CD4-positive, CD25-positive, alpha-beta regulatory T cell (primary cell): ENCODE measurements around the gene FGFR3. TPM values are rescaled to one million over a fixed set of nuclear protein-coding genes. Genes with fewer than 3 reads are reported as not detected.
"Not testable (repeated sequence)": the region's sequence is repeated elsewhere in the genome, so short reads cannot be mapped to it uniquely, and the experiment has no call there.

ENCODE experiments used
- ATAC-seq, 2 donors: fragments of 150-1000 bp; cut with Tn5 transposase; one replicate each; pipeline ENCODE4 v1.10.0; 2021; ENCODE audit warnings: low read depth in 2 of 2, moderate number of reproducible peaks in 2 of 2, moderate library complexity in 1 of 2
- DNase-seq, 3 donors: peaks; one replicate each; pipeline versions ENCODE4 v3.0.0 to v3.0.0-alpha.2; 2012 to 2022; ENCODE audit warnings: mixed read lengths in 1 of 3
- H3K27ac ChIP-seq: one replicate; pipeline ENCODE4 v1.7.0; 2013; ENCODE audit warnings: mild to moderate bottlenecking, low read length; ENCODE audit not compliant: insufficient read depth, poor library complexity, severe bottlenecking
- H3K27me3 ChIP-seq: one replicate; pipeline ENCODE4 v1.7.0; 2013; ENCODE audit warnings: low read length; ENCODE audit not compliant: control insufficient read depth, insufficient read depth
- H3K36me3 ChIP-seq: one replicate; pipeline ENCODE4 v1.7.0; 2013; ENCODE audit warnings: mild to moderate bottlenecking, low read length, moderate library complexity; ENCODE audit not compliant: control insufficient read depth, insufficient read depth
- H3K4me1 ChIP-seq: 2 replicates; pipeline ENCODE4 v1.7.0; 2013; ENCODE audit warnings: mild to moderate bottlenecking, low read length; ENCODE audit not compliant: insufficient read depth, control insufficient read depth, poor library complexity, severe bottlenecking
- H3K4me3 ChIP-seq: one replicate; pipeline ENCODE4 v1.7.0; 2013; ENCODE audit warnings: low read depth, mild to moderate bottlenecking, low read length, moderate library complexity
- H3K9me3 ChIP-seq, 2 experiments: 1 replicate in 1 of 2; 2 replicates in 1 of 2; pipeline ENCODE4 v1.7.0; 2013; ENCODE audit warnings: low read length in 2 of 2, mild to moderate bottlenecking in 1 of 2, moderate library complexity in 1 of 2; ENCODE audit not compliant: control insufficient read depth in 2 of 2
- H3K27ac Mint-ChIP-seq, 3 donors: one replicate each; pipeline ENCODE4 v1.8.0; 2020 to 2022; ENCODE audit warnings: mild to moderate bottlenecking in 3 of 3, mixed read lengths in 3 of 3, moderate library complexity in 2 of 3
- H3K27me3 Mint-ChIP-seq: one replicate; pipeline ENCODE4 v1.8.0; 2022; ENCODE audit warnings: mild to moderate bottlenecking, mixed read lengths
- H3K36me3 Mint-ChIP-seq: one replicate; pipeline ENCODE4 v1.8.0; 2020; ENCODE audit warnings: mixed read lengths
- H3K4me1 Mint-ChIP-seq, 4 donors: one replicate each; pipeline ENCODE4 v1.8.0; 2020 to 2022; ENCODE audit warnings: mixed read lengths in 4 of 4, mild to moderate bottlenecking in 1 of 4
- H3K4me3 Mint-ChIP-seq, 4 donors: one replicate each; pipeline ENCODE4 v1.8.0; 2020 to 2022; ENCODE audit warnings: mild to moderate bottlenecking in 4 of 4, mixed read lengths in 4 of 4, moderate library complexity in 3 of 4
- H3K9me3 Mint-ChIP-seq, 7 donors: one replicate each; pipeline ENCODE4 v1.8.0; 2020 to 2022; ENCODE audit warnings: mixed read lengths in 7 of 7, mild to moderate bottlenecking in 3 of 7, moderate library complexity in 2 of 7
- polyA plus RNA-seq, 4 donors: library from polyadenylated mRNA; unstranded; fragments of 300-500 nt; fragmentation: Illumina TruSeq; gene quantifications; one replicate each; pipeline ENCODE4 v1.2.3, GENCODE V29; 2021
- total RNA-seq: library from RNA; stranded (reverse); gene quantifications from one replicate; pipeline ENCODE4 v1.2.3, GENCODE V29; 2022

Gene FGFR3
- total and polyA plus RNA-seq, 5 donors from 2014 or later, result 0.25 TPM; not detected in 4

DNA sequence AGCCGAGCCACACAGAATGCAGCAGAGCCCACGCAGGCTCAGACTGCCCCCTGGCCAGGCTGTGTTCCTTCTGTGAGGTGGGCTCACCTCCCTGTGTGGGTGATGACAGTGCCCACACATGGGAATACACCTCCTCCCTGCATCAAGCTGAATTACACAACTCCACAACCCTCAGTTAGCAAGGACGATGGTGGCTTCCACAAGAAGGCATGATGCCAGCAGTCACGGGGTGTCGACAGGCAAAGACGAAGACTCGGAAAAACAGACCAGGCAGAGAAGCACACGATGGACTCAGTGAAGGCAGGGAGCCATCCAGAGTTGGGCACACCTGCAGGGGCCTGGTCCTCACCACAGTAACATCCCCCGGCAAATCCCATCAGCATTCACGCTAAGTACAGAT, 50.8 kb downstream of the FGFR3 start:
- H3K27ac Mint-ChIP-seq, result no peak overlapping the region
- Histone ChIP-seq H3K27me3 (no peaks in the 10 kb centered on the region), H3K4me3 (no peak overlapping the region), H3K36me3 (peaks cover 50% of the 10 kb centered on the region), H3K4me1 (no peaks in the 10 kb centered on the region), H3K9me3 (no peaks in the 10 kb centered on the region), H3K27ac (no peak overlapping the region)
- peaks cover 34% of the 10 kb centered on the region for H3K36me3 Mint-ChIP-seq
- peaks cover 0 to 10% (median 5%) of the 10 kb centered on the region in 4 donors for H3K4me1 Mint-ChIP-seq
- no peaks in the 10 kb centered on the region for H3K9me3 Mint-ChIP-seq
- H3K27me3 Mint-ChIP-seq, result no peaks in the 10 kb centered on the region
- no peak overlapping the region for H3K4me3 Mint-ChIP-seq
- ATAC-seq (no peak), DNase-seq (no peak)

- H3K4me3 Mint-ChIP-seq, H3K4me3 ChIP-seq, H3K4me1 ChIP-seq, H3K27ac ChIP-seq, H3K27ac Mint-ChIP-seq, H3K27me3 ChIP-seq, DNase-seq, H3K4me1 Mint-ChIP-seq, ATAC-seq, H3K9me3 ChIP-seq, H3K9me3 Mint-ChIP-seq, H3K27me3 Mint-ChIP-seq: not testable (repeated sequence)
- H3K36me3 ChIP-seq, result peaks cover 42% of the 10 kb centered on the region
- H3K36me3 Mint-ChIP-seq, result peaks cover 29% of the 10 kb centered on the region
Measured at GRCh38 chr4:1844618-1845017, 51.5 kb downstream of the FGFR3 start.

DNA sequence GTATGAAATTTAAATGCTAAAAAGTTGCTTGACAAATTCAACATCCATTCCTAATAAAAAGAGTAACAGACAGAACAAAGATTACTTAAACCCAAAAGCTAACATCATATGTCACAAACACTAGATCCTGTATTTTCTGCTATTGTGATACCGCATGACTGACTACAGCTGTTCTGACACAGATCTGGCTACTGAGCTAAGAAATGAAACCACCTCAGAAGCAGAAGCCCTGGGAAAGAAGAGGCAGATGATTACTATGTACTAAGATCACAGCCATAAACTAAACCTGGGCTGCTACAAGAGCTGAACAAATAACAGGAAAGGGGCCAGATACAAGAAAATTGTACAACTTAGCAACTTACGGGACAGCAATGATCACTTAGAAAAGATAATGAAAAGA, 53.5 kb downstream of the FGFR3 start:
- peaks cover 0 to 13% (median 9%) of the 10 kb centered on the region in 4 donors for H3K4me1 Mint-ChIP-seq
- H3K9me3 ChIP-seq, result no peaks in the 10 kb centered on the region
- no peak overlapping the region for H3K27ac ChIP-seq
- no peak overlapping the region for H3K4me3 Mint-ChIP-seq
- no peaks in the 10 kb centered on the region for H3K27me3 ChIP-seq
- H3K36me3 Mint-ChIP-seq, result peaks cover 25% of the 10 kb centered on the region
- no peaks in the 10 kb centered on the region for H3K9me3 Mint-ChIP-seq
- DNase-seq (no peak), ATAC-seq (no peak)
- H3K4me3 ChIP-seq, result no peak overlapping the region
- H3K4me1 ChIP-seq, result no peaks in the 10 kb centered on the region
- H3K36me3 ChIP-seq, result peaks cover 32% of the 10 kb centered on the region
- no peak overlapping the region for H3K27ac Mint-ChIP-seq
- no peaks in the 10 kb centered on the region for H3K27me3 Mint-ChIP-seq

GRCh38 chr4:1850276-1850675, 57.2 kb downstream of the FGFR3 start:
- H3K4me1 Mint-ChIP-seq, result peaks cover 0 to 40% (median 28%) of the 10 kb centered on the region in 4 donors

DNA sequence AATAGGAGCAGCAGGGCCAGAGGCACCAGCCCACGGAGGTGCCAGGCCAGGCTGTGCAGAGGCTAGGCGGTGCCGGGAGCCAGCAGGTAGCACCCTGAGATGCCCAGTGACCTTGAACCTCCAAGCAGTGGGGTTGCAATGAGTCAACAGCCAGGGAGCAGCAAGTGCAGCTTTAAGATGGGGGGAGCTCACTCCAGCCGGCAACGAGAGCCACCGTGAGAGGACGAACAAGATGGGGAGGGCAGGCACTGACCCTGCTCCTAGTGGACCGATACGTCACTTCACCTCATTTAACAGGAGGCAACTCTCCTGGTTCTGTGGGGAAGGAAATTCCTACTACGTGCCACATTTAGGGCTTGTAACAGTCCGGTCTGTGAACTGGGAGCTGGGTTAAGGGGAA, 58.1 kb downstream of the FGFR3 start:
- Histone ChIP-seq H3K27me3 (no peaks in the 10 kb centered on the region), H3K4me1 (peaks cover 9% of the 10 kb centered on the region), H3K4me3 (no peak overlapping the region), H3K36me3 (peaks cover 12% of the 10 kb centered on the region), H3K27ac (no peak overlapping the region), H3K9me3 (no peaks in the 10 kb centered on the region)
- H3K27ac Mint-ChIP-seq, result no peak overlapping the region
- peak overlapping the region in 1 of 4 donors; percentile 77 for H3K4me3 Mint-ChIP-seq
- H3K36me3 Mint-ChIP-seq, result peaks cover 15% of the 10 kb centered on the region
- DNase-seq, result no peak
- no peaks in the 10 kb centered on the region for H3K27me3 Mint-ChIP-seq
- H3K9me3 Mint-ChIP-seq, result no peaks in the 10 kb centered on the region
- peaks cover 0 to 40% (median 28%) of the 10 kb centered on the region in 4 donors for H3K4me1 Mint-ChIP-seq
- ATAC-seq, result no peak

More at GRCh38 chr4:1850276-1850675, 57.2 kb downstream of the FGFR3 start:
- H3K27ac ChIP-seq, result no peak overlapping the region
- DNase-seq (no peak), ATAC-seq (no peak)
- Mint-ChIP-seq H3K27me3 (no peaks in the 10 kb centered on the region), H3K27ac (peak overlapping the region in 1 of 3 donors; percentile 52), H3K36me3 (peaks cover 15% of the 10 kb centered on the region), H3K9me3 (no peaks in the 10 kb centered on the region), H3K4me3 (no peak overlapping the region)
- no peaks in the 10 kb centered on the region for H3K27me3 ChIP-seq
- H3K4me1 ChIP-seq, result peaks cover 7% of the 10 kb centered on the region
- H3K4me3 ChIP-seq, result no peak overlapping the region
- H3K9me3 ChIP-seq, result no peaks in the 10 kb centered on the region
- H3K36me3 ChIP-seq, result peaks cover 13% of the 10 kb centered on the region

DNA sequence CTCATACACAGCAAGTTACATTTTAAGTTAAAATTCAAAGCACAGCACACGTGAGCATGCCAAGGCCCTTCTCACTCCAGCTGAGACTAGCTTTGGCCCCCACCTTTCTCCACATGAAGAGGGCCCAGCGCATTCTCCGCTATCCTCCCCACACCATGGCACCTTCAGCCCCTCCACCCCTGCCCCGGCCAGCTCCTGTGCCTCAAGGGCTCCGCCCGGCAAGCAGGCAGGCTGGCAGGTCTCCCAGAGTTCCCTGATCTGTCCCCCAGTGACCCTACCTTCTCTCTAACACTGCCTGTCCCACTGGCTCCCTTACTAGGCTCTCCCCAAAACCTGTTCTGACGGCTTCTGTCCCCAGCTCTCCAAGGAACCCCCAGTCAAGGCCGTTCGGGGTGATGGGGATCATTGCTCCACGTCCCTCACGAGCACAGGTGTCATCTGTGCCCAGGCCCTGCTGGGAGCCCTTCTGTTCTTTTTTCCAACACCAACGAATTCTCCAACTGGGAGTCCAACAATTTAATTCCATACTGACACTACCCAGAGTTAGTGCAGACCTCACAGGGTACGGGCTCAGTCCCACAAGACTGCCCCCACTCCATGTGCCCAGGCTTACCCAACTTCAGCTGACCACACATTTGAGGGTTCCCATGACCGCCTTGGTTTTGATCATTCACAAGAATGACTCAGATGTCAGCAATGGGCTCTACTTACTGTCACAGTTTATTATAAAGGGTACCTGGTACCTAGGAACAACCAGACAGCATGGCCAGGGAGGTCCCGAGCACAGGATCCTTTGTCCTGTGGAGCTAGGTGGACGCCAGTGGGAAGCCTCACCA, 58.7 kb downstream of the FGFR3 start:
- H3K27ac ChIP-seq, result no peak overlapping the region
- no peaks in the 10 kb centered on the region for H3K9me3 ChIP-seq
- no peaks in the 10 kb centered on the region for H3K27me3 ChIP-seq
- Mint-ChIP-seq H3K36me3 (peaks cover 10% of the 10 kb centered on the region), H3K27me3 (no peaks in the 10 kb centered on the region), H3K4me1 (peaks cover 0 to 41% (median 27%) of the 10 kb centered on the region in 4 donors), H3K4me3 (peak overlapping the region in 1 of 4 donors; percentile 77), H3K27ac (no peak overlapping the region), H3K9me3 (no peaks in the 10 kb centered on the region)
- peaks cover 12% of the 10 kb centered on the region for H3K4me1 ChIP-seq
- no peak overlapping the region for H3K4me3 ChIP-seq
- no peak for ATAC-seq
- DNase-seq, result no peak
- peaks cover 6% of the 10 kb centered on the region for H3K36me3 ChIP-seq

- Histone ChIP-seq H3K9me3 (no peaks in the 10 kb centered on the region), H3K36me3 (no peaks in the 10 kb centered on the region), H3K4me3 (no peak overlapping the region), H3K27ac (no peak overlapping the region), H3K27me3 (no peaks in the 10 kb centered on the region), H3K4me1 (peaks cover 18% of the 10 kb centered on the region)
- Mint-ChIP-seq H3K4me3 (peak overlapping the region; percentile 53 to 89 (median 76)), H3K9me3 (no peaks in the 10 kb centered on the region), H3K27me3 (no peaks in the 10 kb centered on the region), H3K4me1 (peaks cover 0 to 49% (median 30%) of the 10 kb centered on the region in 4 donors), H3K36me3 (peaks cover 7% of the 10 kb centered on the region), H3K27ac (peak overlapping the region in 2 of 3 donors; percentile 41 to 73)
- DNase-seq, result no peak
- no peak for ATAC-seq
Measured at GRCh38 chr4:1852904-1853623, 60.0 kb downstream of the FGFR3 start.
